Posterior vena cava (tissue), 2 donors: ENCODE measurements around the gene WDR17. TPM values are rescaled to one million over a fixed set of nuclear protein-coding genes. Genes with fewer than 3 reads are reported as not detected.
"Not testable (repeated sequence)": the region's sequence is repeated elsewhere in the genome, so short reads cannot be mapped to it uniquely, and the experiment has no call there.

ENCODE experiments used
- DNase-seq: peaks from one replicate; pipeline ENCODE4 v3.0.0-alpha.2; 2020; ENCODE audit warnings: low spot score
- intact Hi-C, 2 donors: fragments of 100-400 bp; cut with DNase I; formaldehyde crosslinking; loops; one replicate each; pipeline versions ENCODE4 v1.14.1 to v1.14.2; 2022 to 2023
- total RNA-seq, 2 donors: library from RNA; stranded (reverse); fragmentation: NEBNext Ultra II Directional; extraction: Animal tissue kit (Norgen Biotek cat#: 25700); gene quantifications; one replicate each; pipeline ENCODE4 v1.2.1, GENCODE V29; 2021
- donor health status: DM: yes; HTN: yes; CAD: no.
- donor health status: DM: yes; HTN: yes; CAD: no.

WDR17 gene
- total RNA-seq, 2 donors from 2014 or later: 2.5 to 3.0 TPM

GRCh38 chr4:176186671-176187395 lies 121.2 kb downstream of the WDR17 start:
- DNase-seq: no peak
- intact Hi-C loops: no loop called here

GRCh38 chr4:176187624-176188023 lies 122.0 kb downstream of the WDR17 start:
- intact Hi-C loops: no loop called here

GRCh38 chr4:176188654-176189053 lies 123.0 kb downstream of the WDR17 start:
- intact Hi-C loops: no loop called here

More at GRCh38 chr4:176187624-176188023, 122.0 kb downstream of the WDR17 start:
- no peak for DNase-seq

GRCh38 chr4:176189891-176190795 lies 124.5 kb downstream of the WDR17 start:
- intact Hi-C loops: loop anchor here (5.0 to 10.0 kb wide), 2 partner anchors 85 to 862 kb away; no protein-coding TSS in a partner anchor
- no peak for DNase-seq

More at GRCh38 chr4:176188654-176189053, 123.0 kb downstream of the WDR17 start:
- DNase-seq: no peak

GRCh38 chr4:176191974-176192373 lies 126.3 kb downstream of the WDR17 start:
- DNase-seq: no peak
- intact Hi-C loops: loop anchor here (5.0 to 10.0 kb wide), 2 partner anchors 83 to 860 kb away; no protein-coding TSS in a partner anchor

GRCh38 chr4:176193126-176193525 lies 127.5 kb downstream of the WDR17 start:
- DNase-seq: no peak
- intact Hi-C loops: loop anchor here (5.0 to 10.0 kb wide), 2 partner anchors 82 to 859 kb away; no protein-coding TSS in a partner anchor

GRCh38 chr4:176193938-176194337 lies 128.3 kb downstream of the WDR17 start:
- intact Hi-C loops: loop anchor here (5.0 to 10.0 kb wide), 2 partner anchors 81 to 858 kb away; no protein-coding TSS in a partner anchor
- no peak for DNase-seq

GRCh38 chr4:176195184-176195978 lies 129.7 kb downstream of the WDR17 start, which contains the start of gene SPATA4:
TSS of gene SPATA4 (minus strand) at chr4:176195585. CDS start at chr4:176195562, 23 bp downstream.
- DNase-seq: peak; percentile 98
- intact Hi-C loops: loop anchor here in 1 of 2 donors (10.0 kb wide), 1 partner anchor 79 kb away; no protein-coding TSS in a partner anchor

- intact Hi-C loops: loop anchor here in 1 of 2 donors (10.0 kb wide), 1 partner anchor 76 kb away; no protein-coding TSS in a partner anchor
- DNase-seq: no peak
Observed at GRCh38 chr4:176198316-176198903, 132.8 kb downstream of the WDR17 start.

GRCh38 chr4:176205299-176205698 lies 139.7 kb downstream of the WDR17 start:
- intact Hi-C loops: no loop called here
- DNase-seq: no peak

GRCh38 chr4:176207839-176208238 lies 142.2 kb downstream of the WDR17 start:
- no peak for DNase-seq
- intact Hi-C loops: no loop called here

GRCh38 chr4:176209535-176209934 lies 143.9 kb downstream of the WDR17 start:
- intact Hi-C loops: no loop called here
- no peak for DNase-seq

- intact Hi-C loops: no loop called here
- DNase-seq: no peak
Observed at GRCh38 chr4:176210101-176210500, 144.5 kb downstream of the WDR17 start.

- no peak for DNase-seq
- intact Hi-C loops: no loop called here
Observed at GRCh38 chr4:176210579-176211296, 145.1 kb downstream of the WDR17 start.

GRCh38 chr4:176212351-176212750 lies 146.7 kb downstream of the WDR17 start:
- not testable (repeated sequence) for DNase-seq

GRCh38 chr4:176217510-176217909 lies 151.9 kb downstream of the WDR17 start:
- no peak for DNase-seq
- intact Hi-C loops: no loop called here

More at GRCh38 chr4:176212351-176212750, 146.7 kb downstream of the WDR17 start:
- intact Hi-C loops: not testable (repeated sequence)

GRCh38 chr4:176222149-176222548 lies 156.5 kb downstream of the WDR17 start:
- intact Hi-C loops: no loop called here
- no peak for DNase-seq

- DNase-seq: no peak
- intact Hi-C loops: no loop called here
Observed at GRCh38 chr4:176223561-176223960, 157.9 kb downstream of the WDR17 start.
